ENCODE results near the gene ITPA. TPM values are rescaled to one million over a fixed set of nuclear protein-coding genes. Genes with fewer than 3 reads are reported as not detected.

ITPA gene
- total and polyA plus RNA-seq, 2 of the 8 experiments (the other 6 are each of a cell fraction or from before 2014, with no cell fraction given): 88.2 to 94.0 TPM

DNA sequence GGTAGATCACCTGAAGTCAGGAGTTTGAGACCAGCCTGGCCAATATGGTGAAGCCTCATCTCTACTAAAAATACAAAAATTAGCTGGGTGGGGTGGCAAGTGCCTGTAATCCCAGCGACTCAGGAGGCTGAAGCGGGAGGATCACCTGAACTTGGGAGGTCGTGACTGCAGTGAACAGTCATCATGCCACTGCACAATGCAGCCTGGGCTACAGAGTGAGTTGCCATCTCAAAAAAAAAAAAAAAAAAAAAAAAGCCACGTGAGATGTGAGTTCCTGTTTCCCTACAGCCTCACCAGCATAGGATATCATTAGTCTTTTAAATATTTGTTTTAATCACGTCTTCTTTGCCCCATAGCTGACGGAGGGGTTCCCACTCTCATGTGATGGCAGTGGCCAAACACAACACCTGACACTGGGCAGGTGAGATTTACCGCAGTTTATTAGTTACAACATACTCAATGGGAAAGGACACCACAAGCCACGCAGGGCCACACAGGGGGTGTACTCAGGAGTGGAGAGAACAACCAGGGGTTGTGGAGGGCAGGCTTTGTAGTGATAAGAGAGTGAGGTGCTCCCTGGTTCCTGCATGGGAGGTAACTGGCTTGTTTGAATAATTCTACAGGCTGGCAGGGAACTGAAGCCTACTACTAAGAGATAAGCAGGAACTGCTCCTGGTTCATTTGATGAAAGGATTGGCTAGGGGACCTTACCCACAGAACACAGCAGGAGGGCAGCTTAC, 31.4 kb upstream of the ITPA start:
- H3K4ac ChIP-seq (replicated peaks; ENCODE audit: insufficient read length, low read depth, low read length): no peak overlapping the region
- CTCF ChIA-PET (ENCODE audit: partially characterized antibody): interaction anchor here (0.5 to 2.1 kb wide), 3 partner anchors 17 to 125 kb away, joined by 3 to 5 read pairs (median 4); no protein-coding TSS in a partner anchor
- H2BK5ac ChIP-seq (ENCODE audit: low read depth, low read length): no peak overlapping the region
- H3K18ac ChIP-seq (ENCODE audit: extremely low read depth, low read length): no peak overlapping the region
- DNase-seq (ENCODE audit: low read depth in 1 of 2, low spot score in 2 of 2) (no peak), FAIRE-seq (no peak)
- H3K4me3 ChIP-seq (ENCODE audit: extremely low read depth in 1 of 4, insufficient read depth in 2 of 4, low read depth in 3 of 4, low read length in 4 of 4): no peak overlapping the region
- H3K23ac ChIP-seq (ENCODE audit: insufficient read length): no peak overlapping the region
- TF ChIP-seq CBX5 (IDR thresholded peaks at IDR 0.05; ENCODE audit: low read depth, low read length): no peak
- TF ChIP-seq KDM1A (IDR thresholded peaks at IDR 0.05; ENCODE audit: borderline replicate concordance, low read length): no peak
- no peak for TF ChIP-seq USF2 (IDR thresholded peaks at IDR 0.05; ENCODE audit: low read length)
- no peak for TF ChIP-seq CTBP2 (IDR thresholded peaks at IDR 0.05; ENCODE audit: borderline replicate concordance, insufficient read depth, insufficient read length, low read length)
- H2BK120ac ChIP-seq (replicated peaks; ENCODE audit: low read depth, low read length): no peak overlapping the region
- H3K56ac ChIP-seq (replicated peaks; ENCODE audit: insufficient read length, low read depth, low read length): no peak overlapping the region
- no peak overlapping the region for H2BK20ac ChIP-seq (ENCODE audit: low read length)
- H4K5ac ChIP-seq (ENCODE audit: insufficient read length, low read depth, low read length): no peak overlapping the region
- H3K9ac ChIP-seq (replicated peaks in 1 of 4; ENCODE audit: extremely low read depth in 1 of 4, low read depth in 3 of 4, low read length in 3 of 4): no peak overlapping the region
- H3K14ac ChIP-seq (ENCODE audit: insufficient read length): no peak overlapping the region
- H3K36me3 ChIP-seq (ENCODE audit: control insufficient read depth in 2 of 4, insufficient read depth in 4 of 4, low read length in 3 of 4): no peaks in the 10 kb centered on the region; a peak in 1 of 8 replicates
- no peak overlapping the region for H4K91ac ChIP-seq (replicated peaks; ENCODE audit: insufficient read length, low read length)
- no peak overlapping the region for H2BK15ac ChIP-seq (ENCODE audit: low read length)
- no peaks in the 10 kb centered on the region; the same call in 1 of the 2 replicates for H3K79me1 ChIP-seq (ENCODE audit: low read depth, low read length)
- POLR2A ChIA-PET (ENCODE audit: partially characterized antibody): interaction anchor here (0.9 to 1.3 kb wide), 3 partner anchors 9 to 61 kb away, joined by 3 to 6 read pairs (median 4); partner anchors contain the start of gene SLC4A11
- peaks cover 0 to 12% of the 10 kb centered on the region in 2 experiments; a peak in 2 of 4 replicates for H3K79me2 ChIP-seq (ENCODE audit: control insufficient read depth in 1 of 2, insufficient read depth in 2 of 2, low read length in 2 of 2)
- H3K23me2 ChIP-seq (ENCODE audit: low read depth, low read length): peaks cover 7% of the 10 kb centered on the region; the same call in 1 of the 2 replicates
- peaks cover 0 to 1% of the 10 kb centered on the region in 2 experiments for H4K20me1 ChIP-seq (replicated peaks in 1 of 2; ENCODE audit: control insufficient read depth in 1 of 2, insufficient read depth in 2 of 2, low read length in 2 of 2)
- no peaks in the 10 kb centered on the region for H3K9me3 ChIP-seq (ENCODE audit: insufficient read depth in 2 of 2, low read depth in 1 of 2, low read length in 1 of 2)
- H3K27me3 ChIP-seq (replicated peaks in 1 of 4; ENCODE audit: control insufficient read depth in 3 of 4, extremely low read depth in 1 of 4, insufficient read depth in 3 of 4, low read length in 3 of 4): no peaks in the 10 kb centered on the region
- 87% methylated on average over 8 of the region's 8 CpGs; no CpG with 5 or more reads in 1 of the 2 experiments for WGBS, 2 experiments (ENCODE audit: extremely low coverage in 1 of 2, insufficient coverage in 1 of 2, insufficient read length in 1 of 2, insufficient replicate concordance in 2 of 2, low coverage in 1 of 2, low lambda C conversion rate in 2 of 2, missing lambda C conversion rate in 1 of 2)
- H4K8ac ChIP-seq (ENCODE audit: extremely low read depth, insufficient read depth, low read length): no peak overlapping the region
- no peak overlapping the region for H3K4me2 ChIP-seq (ENCODE audit: insufficient read depth in 1 of 2, low read depth in 2 of 2, low read length in 2 of 2)
- H3K4me1 ChIP-seq (replicated peaks in 1 of 4; ENCODE audit: control insufficient read depth in 3 of 4, insufficient read depth in 4 of 4, low read length in 3 of 4): peaks cover 0 to 8% (median 1%) of the 10 kb centered on the region in 4 experiments; a peak in 4 of 7 replicates
- no peak overlapping the region for H2BK12ac ChIP-seq (ENCODE audit: low read depth, low read length)
- H2AFZ ChIP-seq (ENCODE audit: low read length): no peak overlapping the region
- H3K27ac ChIP-seq (ENCODE audit: low read depth, low read length): no peak overlapping the region
- no peak overlapping the region for H2AK5ac ChIP-seq (ENCODE audit: low read depth, low read length)
